IMR-90 (cell line): ENCODE data around the gene MDH1. TPM values are rescaled to one million over a fixed set of nuclear protein-coding genes. Genes with fewer than 3 reads are reported as not detected.
"Not testable (repeated sequence)": the region's sequence is repeated elsewhere in the genome, so short reads cannot be mapped to it uniquely, and the experiment has no call there.

Experiments
- ATAC-seq: fragments of 200-7000 bp; cut with Tn5 transposase; 2 replicates; pipeline ENCODE4 v1.9.1; 2020; ENCODE audit warnings: low read depth, mild to moderate bottlenecking, moderate library complexity
- BruUV-seq: library from RNA; stranded (reverse); fragments of 400-500 nt; replicated peaks from 2 replicates; lab custom pipeline; 2021; lab: Mats Ljungman, UMichigan
- CTCF ChIA-PET: fragments of 300-600 bp; formaldehyde crosslinking; extraction: SDS; loops from one replicate; lab custom pipeline; 2021; ENCODE audit warnings: antibody characterized with exemption; lab: Yijun Ruan, JAX
- POLR2A ChIA-PET: fragments of 300-600 bp; sonication (Branson Sonifier 250); formaldehyde crosslinking; loops from one replicate; lab custom pipeline; 2022; ENCODE audit warnings: antibody characterized with exemption; ENCODE audit not compliant: unreplicated experiment; lab: Charles Lee
- DNase-seq: peaks from one replicate; pipeline ENCODE4 v3.0.0; 2013
- H2AFZ ChIP-seq: replicated peaks from 2 replicates; pipeline ENCODE3; 2013; ENCODE audit warnings: low read length, mild to moderate bottlenecking; ENCODE audit not compliant: poor library complexity
- H2AK5ac ChIP-seq: 2 replicates; pipeline ENCODE4 v1.6.1; 2013; ENCODE audit warnings: low read depth, low read length, inconsistent platforms
- H2AK9ac ChIP-seq: replicated peaks from 2 replicates; pipeline ENCODE3; 2013; ENCODE audit warnings: mild to moderate bottlenecking, low read depth, low read length, moderate library complexity; ENCODE audit not compliant: poor library complexity
- H2BK120ac ChIP-seq: 2 replicates; pipeline ENCODE4 v1.6.1; 2013; ENCODE audit warnings: low read depth, low read length, inconsistent platforms
- H2BK15ac ChIP-seq: 3 replicates; pipeline ENCODE4 v1.6.1; 2013; ENCODE audit warnings: low read depth, low read length, inconsistent platforms
- H2BK20ac ChIP-seq: 2 replicates; pipeline ENCODE4 v1.6.1; 2013; ENCODE audit warnings: low read depth, mild to moderate bottlenecking, inconsistent platforms, low read length, moderate library complexity
- H2BK5ac ChIP-seq: 2 replicates; pipeline ENCODE4 v1.6.1; 2013; ENCODE audit warnings: mild to moderate bottlenecking, low read depth, low read length, inconsistent platforms; ENCODE audit not compliant: poor library complexity, severe bottlenecking
- H3K14ac ChIP-seq: replicated peaks from 2 replicates; pipeline ENCODE4 v1.6.1; 2013; ENCODE audit warnings: low read depth, low read length, inconsistent platforms
- H3K18ac ChIP-seq: 2 replicates; pipeline ENCODE4 v1.6.1; 2013; ENCODE audit warnings: low read depth, low read length, control low read depth
- H3K23ac ChIP-seq: 2 replicates; pipeline ENCODE4 v1.6.1; 2013; ENCODE audit warnings: low read depth, low read length, inconsistent platforms
- H3K27ac ChIP-seq: 2 replicates; pipeline ENCODE4 v1.5.1; 2013; ENCODE audit warnings: mild to moderate bottlenecking, control low read depth, low read length; ENCODE audit not compliant: insufficient read depth
- H3K27me3 ChIP-seq: 2 replicates; pipeline ENCODE4 v1.6.1; 2013; ENCODE audit warnings: low read length; ENCODE audit not compliant: control insufficient read depth, insufficient read depth
- H3K36me3 ChIP-seq: 2 replicates; pipeline ENCODE4 v1.6.1; 2013; ENCODE audit warnings: low read length, mixed read lengths; ENCODE audit not compliant: control insufficient read depth, insufficient read depth
- H3K4ac ChIP-seq: 2 replicates; pipeline ENCODE4 v1.6.1; 2013; ENCODE audit warnings: low read depth, low read length, inconsistent platforms
- H3K4me1 ChIP-seq: 2 replicates; pipeline ENCODE4 v1.6.1; 2013; ENCODE audit warnings: low read length, mixed read lengths; ENCODE audit not compliant: control insufficient read depth, insufficient read depth
- H3K4me2 ChIP-seq: 2 replicates; pipeline ENCODE4 v1.6.1; 2013; ENCODE audit warnings: low read depth, mild to moderate bottlenecking, control low read depth, low read length, moderate library complexity
- H3K4me3 ChIP-seq: 2 replicates; pipeline ENCODE4 v1.5.1; 2013; ENCODE audit warnings: low read depth, mild to moderate bottlenecking, control low read depth, low read length, moderate library complexity; ENCODE audit not compliant: insufficient read depth
- H3K56ac ChIP-seq: 2 replicates; pipeline ENCODE4 v1.6.1; 2013; ENCODE audit warnings: low read length, inconsistent platforms; ENCODE audit not compliant: insufficient read depth; ENCODE audit errors: extremely low read depth
- H3K79me1 ChIP-seq, 2 experiments: 2 replicates each; pipeline ENCODE4 v1.6.1; 2013; ENCODE audit warnings: low read length in 2 of 2, inconsistent platforms in 1 of 2, low read depth in 1 of 2
- H3K9ac ChIP-seq: 2 replicates; pipeline ENCODE4 v1.6.1; 2013; ENCODE audit warnings: low read depth, low read length, control low read depth
- H3K9me1 ChIP-seq: 2 replicates; pipeline ENCODE4 v1.6.1; 2013; ENCODE audit warnings: low read length, inconsistent platforms; ENCODE audit not compliant: insufficient read depth
- H3K9me3 ChIP-seq: 2 replicates; pipeline ENCODE4 v1.6.1; 2013; ENCODE audit warnings: low read length; ENCODE audit not compliant: control insufficient read depth, insufficient read depth
- H4K20me1 ChIP-seq: 2 replicates; pipeline ENCODE4 v1.6.1; 2013; ENCODE audit warnings: low read length, inconsistent platforms; ENCODE audit not compliant: insufficient read depth
- H4K5ac ChIP-seq: 2 replicates; pipeline ENCODE4 v1.6.1; 2013; ENCODE audit warnings: mild to moderate bottlenecking, low read depth, low read length, control low read depth
- H4K8ac ChIP-seq, 2 experiments: 2 replicates each; pipeline ENCODE4 v1.6.1; 2013; ENCODE audit warnings: low read depth in 2 of 2, low read length in 2 of 2, control low read depth in 1 of 2, inconsistent platforms in 1 of 2
- H4K91ac ChIP-seq: 2 replicates; pipeline ENCODE4 v1.6.1; 2013; ENCODE audit warnings: low read depth, low read length, inconsistent platforms; ENCODE audit not compliant: insufficient read depth
- WGBS, 2 experiments: methylation state at CpG; one replicate each; pipeline versions ENCODE4 v1.1.5 to v1.1.7; 2013; ENCODE audit warnings: missing lambda C conversion rate in 2 of 2; ENCODE audit not compliant: insufficient read length in 1 of 2; ENCODE audit errors: extremely low coverage in 2 of 2; 5-methylcytosine and 5-hydroxymethylcytosine counted together
- dilution Hi-C: fragments of 300-500 bp; cut with HindIII; formaldehyde crosslinking; loops from one replicate; pipeline ENCODE4 v1.14.3; 2018; ENCODE audit warnings: low sequenced_read_pairs; ENCODE audit not compliant: unreplicated experiment
- in situ Hi-C: fragments of 300-500 bp; cut with MboI; formaldehyde crosslinking; loops from 3 replicates; pipeline ENCODE4 v1.14.3; 2019; ENCODE audit warnings: low sequenced_read_pairs, inconsistent platforms, mixed read lengths
- intact Hi-C: fragments of 100-400 bp; cut with micrococcal nuclease; formaldehyde crosslinking; loops from 2 replicates; pipeline ENCODE4 v1.10.0; 2022
- polyA plus RNA-seq, 3 experiments: library from polyadenylated mRNA; depleted of rRNA; stranded (reverse); fragments of >200 nt; gene quantifications; 2 replicates each; pipeline ENCODE4 v1.2.3, GENCODE V29; 2012; ENCODE audit warnings: low replicate concordance in 1 of 3
- total RNA-seq: library from RNA; depleted of rRNA; stranded (reverse); fragments of >200 nt; gene quantifications from 2 replicates; pipeline ENCODE4 v1.2.3, GENCODE V29; 2012

Gene MDH1
- total and polyA plus RNA-seq, 2 of the 4 experiments (the other 2 are of a cell fraction): 195 to 248 TPM

- no CpG with 5 or more reads among the region's 3 CpGs for WGBS, 2 experiments
- DNase-seq, H2BK5ac ChIP-seq, BruUV-seq, POLR2A ChIA-PET, H3K9me3 ChIP-seq, H3K79me1 ChIP-seq, H3K4ac ChIP-seq, H4K20me1 ChIP-seq, H3K18ac ChIP-seq, H3K4me2 ChIP-seq, in situ Hi-C loops, H2BK20ac ChIP-seq, H3K27ac ChIP-seq, H2BK15ac ChIP-seq, H2AK5ac ChIP-seq, H3K36me3 ChIP-seq, H2AFZ ChIP-seq, H3K9me1 ChIP-seq, H3K23ac ChIP-seq, H3K9ac ChIP-seq, H2AK9ac ChIP-seq, H2BK120ac ChIP-seq, H3K4me1 ChIP-seq, H4K5ac ChIP-seq, H3K4me3 ChIP-seq, dilution Hi-C loops, H3K14ac ChIP-seq, ATAC-seq, H4K8ac ChIP-seq, H3K27me3 ChIP-seq, H3K56ac ChIP-seq, H4K91ac ChIP-seq, intact Hi-C loops: not testable (repeated sequence)
- CTCF ChIA-PET: interaction anchor here (1.0 kb wide), 1 partner anchor 15 kb away, joined by 5 read pairs; no protein-coding TSS in a partner anchor
These were observed 29.8 kb upstream of the MDH1 start for GRCh38 chr2:63558922-63559321.
